ENCODE data around the gene GNA14.

Gene GNA14

DNA sequence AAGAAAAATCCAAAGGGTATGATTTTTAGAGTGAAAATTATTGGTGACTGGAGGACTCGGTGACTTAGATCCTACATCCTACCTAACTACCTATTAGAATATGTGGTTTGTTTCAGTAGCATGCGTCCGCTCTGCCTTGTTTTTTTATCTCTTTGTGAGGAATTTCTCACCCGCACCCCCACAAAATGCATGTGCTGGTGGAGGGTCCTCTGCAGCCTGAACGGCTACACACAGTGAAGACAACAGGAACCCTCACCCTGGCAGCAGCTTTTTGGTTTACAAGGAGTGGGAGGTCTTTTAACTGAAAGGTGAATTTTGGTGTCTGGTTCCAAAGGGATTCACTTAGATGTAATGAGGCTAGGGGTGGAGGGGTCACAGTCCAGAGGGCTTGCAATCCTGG, 115.5 kb downstream of the GNA14 start:
- Histone ChIP-seq H3K9ac (ENCODE audit: low read depth, low read length) (no peak overlapping the region), H3K27ac (ENCODE audit: low read depth, low read length) (peak overlapping the region; percentile 8), H3K4me1 (ENCODE audit: control insufficient read depth, insufficient read depth, low read length) (peaks cover 35% of the 10 kb centered on the region), H3K9me3 (ENCODE audit: control insufficient read depth, insufficient read depth, low read length) (no peaks in the 10 kb centered on the region), H3K36me3 (ENCODE audit: control insufficient read depth, insufficient read depth, low read length) (no peaks in the 10 kb centered on the region), H3K27me3 (ENCODE audit: control insufficient read depth, insufficient read depth, low read length) (no peaks in the 10 kb centered on the region), H3K4me3 (ENCODE audit: low read depth, low read length) (no peak overlapping the region)

DNA sequence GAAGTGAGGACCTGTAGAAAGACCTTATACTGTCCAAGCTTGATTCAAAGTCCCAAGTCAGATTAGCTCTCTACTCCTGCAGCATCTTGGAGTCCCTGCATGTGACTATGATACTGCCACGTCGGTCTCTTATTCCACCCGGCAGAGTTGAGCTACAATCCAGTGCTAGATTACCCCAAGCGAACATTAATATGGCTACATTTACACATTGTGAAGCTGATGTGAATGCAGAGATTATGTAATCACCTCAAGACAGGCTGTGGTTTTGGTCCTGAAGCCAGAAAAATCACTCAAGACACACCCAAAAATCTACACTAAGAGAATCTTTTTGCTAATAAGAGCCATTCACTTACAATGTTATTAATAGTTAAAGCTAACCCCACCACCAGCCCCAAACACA, 116.7 kb downstream of the GNA14 start:
- Histone ChIP-seq H3K9me3 (ENCODE audit: control insufficient read depth, insufficient read depth, low read length) (no peaks in the 10 kb centered on the region), H3K4me1 (ENCODE audit: control insufficient read depth, insufficient read depth, low read length) (peaks cover 35% of the 10 kb centered on the region), H3K27ac (ENCODE audit: low read depth, low read length) (no peak overlapping the region), H3K27me3 (ENCODE audit: control insufficient read depth, insufficient read depth, low read length) (no peaks in the 10 kb centered on the region), H3K4me3 (ENCODE audit: low read depth, low read length) (no peak overlapping the region), H3K36me3 (ENCODE audit: control insufficient read depth, insufficient read depth, low read length) (no peaks in the 10 kb centered on the region), H3K9ac (ENCODE audit: low read depth, low read length) (no peak overlapping the region)

DNA sequence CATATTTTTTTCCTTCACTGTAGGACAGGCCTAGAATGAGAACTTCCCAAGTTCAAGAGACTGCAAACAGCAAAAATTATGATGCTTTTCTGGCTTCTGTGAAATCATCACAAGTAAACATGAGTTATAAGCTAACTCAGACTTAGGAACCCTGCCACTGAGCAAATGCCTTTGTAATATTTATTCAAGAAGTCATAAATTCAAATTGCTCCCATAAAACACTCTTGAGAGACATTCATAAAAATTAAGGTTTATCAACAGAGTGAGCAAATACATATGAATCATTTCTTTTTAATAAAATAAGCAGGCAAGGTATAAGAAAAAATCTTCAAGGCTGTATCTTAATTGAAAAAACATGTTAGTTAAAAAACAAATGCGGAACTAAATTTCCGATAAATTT, 124.2 kb downstream of the GNA14 start:
- Histone ChIP-seq H3K36me3 (ENCODE audit: control insufficient read depth, insufficient read depth, low read length) (no peaks in the 10 kb centered on the region), H3K27ac (ENCODE audit: low read depth, low read length) (no peak overlapping the region), H3K4me1 (ENCODE audit: control insufficient read depth, insufficient read depth, low read length) (peaks cover 5% of the 10 kb centered on the region; the same call in 1 of the 2 replicates), H3K27me3 (ENCODE audit: control insufficient read depth, insufficient read depth, low read length) (no peaks in the 10 kb centered on the region), H3K4me3 (ENCODE audit: low read depth, low read length) (no peak overlapping the region), H3K9me3 (ENCODE audit: control insufficient read depth, insufficient read depth, low read length) (no peaks in the 10 kb centered on the region), H3K9ac (ENCODE audit: low read depth, low read length) (no peak overlapping the region)

DNA sequence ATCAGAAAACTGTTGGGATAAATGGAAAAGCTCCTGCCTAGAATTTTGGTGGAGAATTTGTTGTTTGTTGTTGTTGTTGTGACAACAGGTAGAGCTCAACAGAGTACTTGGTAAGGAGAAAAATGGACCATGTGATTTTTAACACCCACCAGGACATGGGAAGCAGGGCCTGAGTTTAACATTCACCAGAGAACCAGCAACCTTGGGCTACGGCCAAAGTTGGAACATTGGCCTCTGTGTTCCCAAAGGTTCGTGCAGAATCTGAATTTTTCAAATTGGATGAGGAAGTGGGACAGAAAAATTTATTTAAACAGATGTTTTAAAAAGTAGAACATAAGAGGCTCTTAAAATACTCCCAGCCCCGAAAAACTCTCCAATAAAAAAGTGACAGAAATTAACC, 127.0 kb downstream of the GNA14 start:
- Histone ChIP-seq H3K9ac (ENCODE audit: low read depth, low read length) (no peak overlapping the region), H3K27me3 (ENCODE audit: control insufficient read depth, insufficient read depth, low read length) (no peaks in the 10 kb centered on the region), H3K4me3 (ENCODE audit: low read depth, low read length) (no peak overlapping the region), H3K4me1 (ENCODE audit: control insufficient read depth, insufficient read depth, low read length) (no peaks in the 10 kb centered on the region), H3K36me3 (ENCODE audit: control insufficient read depth, insufficient read depth, low read length) (no peaks in the 10 kb centered on the region), H3K9me3 (ENCODE audit: control insufficient read depth, insufficient read depth, low read length) (no peaks in the 10 kb centered on the region), H3K27ac (ENCODE audit: low read depth, low read length) (no peak overlapping the region)

DNA sequence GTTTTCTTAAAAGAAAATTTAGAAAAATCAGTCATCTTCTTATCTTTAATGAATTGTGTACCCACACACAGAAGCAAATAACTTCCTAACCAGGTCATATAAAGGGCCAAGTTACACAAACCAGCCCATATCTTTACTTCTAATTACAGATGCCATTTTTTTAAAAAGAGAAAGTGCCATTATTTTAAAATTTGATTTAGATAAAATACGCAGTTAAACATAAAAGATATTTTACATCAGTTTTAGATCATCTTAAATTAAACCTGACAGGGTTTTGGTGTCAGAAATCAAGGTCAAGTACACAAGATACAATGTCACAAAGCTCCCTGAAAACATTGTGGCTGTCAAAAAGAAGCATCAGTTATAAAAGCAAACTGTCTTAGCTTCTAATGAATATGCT, 129.4 kb downstream of the GNA14 start:
- Histone ChIP-seq H3K9ac (ENCODE audit: low read depth, low read length) (no peak overlapping the region), H3K9me3 (ENCODE audit: control insufficient read depth, insufficient read depth, low read length) (no peaks in the 10 kb centered on the region), H3K27ac (ENCODE audit: low read depth, low read length) (no peak overlapping the region), H3K36me3 (ENCODE audit: control insufficient read depth, insufficient read depth, low read length) (no peaks in the 10 kb centered on the region), H3K4me3 (ENCODE audit: low read depth, low read length) (no peak overlapping the region), H3K4me1 (ENCODE audit: control insufficient read depth, insufficient read depth, low read length) (no peaks in the 10 kb centered on the region), H3K27me3 (ENCODE audit: control insufficient read depth, insufficient read depth, low read length) (no peaks in the 10 kb centered on the region)

DNA sequence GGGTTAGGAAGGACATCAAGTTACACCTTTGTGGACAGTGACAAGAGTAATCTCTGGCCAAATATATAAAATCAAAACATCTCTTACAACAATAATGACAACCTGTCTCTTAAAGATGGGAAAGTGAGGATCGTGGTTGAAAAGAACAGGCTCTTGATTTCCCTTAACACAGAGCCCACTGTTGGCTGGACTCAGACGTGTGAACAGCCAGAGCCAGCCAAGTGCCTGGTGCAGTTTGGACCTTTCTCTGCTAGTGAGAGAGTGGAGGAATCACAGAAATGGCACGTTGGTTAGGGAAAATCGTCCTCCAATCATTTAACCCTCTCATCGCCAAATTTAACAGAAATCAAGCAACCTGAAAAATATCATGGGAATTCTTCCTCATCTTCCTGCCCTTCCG, 131.3 kb downstream of the GNA14 start:
- H3K4me1 ChIP-seq (ENCODE audit: control insufficient read depth, insufficient read depth, low read length): no peaks in the 10 kb centered on the region
- H3K9ac ChIP-seq (ENCODE audit: low read depth, low read length): no peak overlapping the region
- H3K27ac ChIP-seq (ENCODE audit: low read depth, low read length): no peak overlapping the region
- no peaks in the 10 kb centered on the region for H3K9me3 ChIP-seq (ENCODE audit: control insufficient read depth, insufficient read depth, low read length)
- H3K36me3 ChIP-seq (ENCODE audit: control insufficient read depth, insufficient read depth, low read length): no peaks in the 10 kb centered on the region
- H3K4me3 ChIP-seq (ENCODE audit: low read depth, low read length): no peak overlapping the region
- no peaks in the 10 kb centered on the region for H3K27me3 ChIP-seq (ENCODE audit: control insufficient read depth, insufficient read depth, low read length)

DNA sequence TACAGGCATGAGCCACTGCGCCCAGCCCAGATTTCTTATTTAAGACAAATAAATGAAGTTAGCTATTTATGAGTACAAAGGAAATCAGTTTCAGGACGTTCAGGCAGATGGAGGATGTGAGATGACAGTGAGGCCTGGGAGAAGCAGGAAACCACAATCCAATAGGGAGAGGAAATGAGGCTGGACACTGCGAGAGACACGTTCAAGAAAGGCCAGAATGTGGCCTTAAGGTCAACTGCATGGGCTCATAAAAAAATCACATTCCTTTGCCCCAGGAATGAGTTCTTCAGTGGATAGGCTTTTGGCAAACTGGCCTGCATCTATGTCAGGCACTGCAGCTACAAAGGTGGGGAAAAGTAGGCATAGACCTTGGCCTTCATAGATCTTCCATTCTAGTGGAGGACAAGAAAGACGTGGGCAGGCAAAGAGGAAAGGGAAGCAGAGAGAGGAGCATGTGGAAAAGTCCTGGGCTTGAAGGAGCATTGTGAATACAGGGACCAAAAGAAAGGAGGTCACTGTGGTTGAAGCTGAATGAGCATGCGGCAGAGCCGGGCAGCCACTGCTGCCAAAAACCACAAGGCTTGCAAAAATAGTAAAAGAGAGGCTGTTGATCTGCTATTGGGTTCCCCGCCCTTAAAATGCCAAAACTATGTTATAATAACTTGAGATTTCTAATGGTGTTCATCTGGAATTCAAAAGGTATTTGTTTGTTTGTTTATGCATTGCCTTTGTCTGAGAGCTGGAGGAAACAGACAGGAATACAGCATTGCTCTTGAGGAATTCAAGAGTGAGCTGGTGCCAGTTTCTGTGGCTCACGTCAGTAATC, 133.0 kb downstream of the GNA14 start:
- no peak overlapping the region for H3K9ac ChIP-seq (ENCODE audit: low read depth, low read length)
- peaks cover 6% of the 10 kb centered on the region; the same call in 1 of the 2 replicates for H3K4me1 ChIP-seq (ENCODE audit: control insufficient read depth, insufficient read depth, low read length)
- no peaks in the 10 kb centered on the region for H3K36me3 ChIP-seq (ENCODE audit: control insufficient read depth, insufficient read depth, low read length)
- H3K27me3 ChIP-seq (ENCODE audit: control insufficient read depth, insufficient read depth, low read length): no peaks in the 10 kb centered on the region
- no peak overlapping the region for H3K27ac ChIP-seq (ENCODE audit: low read depth, low read length)
- no peaks in the 10 kb centered on the region for H3K9me3 ChIP-seq (ENCODE audit: control insufficient read depth, insufficient read depth, low read length)
- no peak overlapping the region for H3K4me3 ChIP-seq (ENCODE audit: low read depth, low read length)

DNA sequence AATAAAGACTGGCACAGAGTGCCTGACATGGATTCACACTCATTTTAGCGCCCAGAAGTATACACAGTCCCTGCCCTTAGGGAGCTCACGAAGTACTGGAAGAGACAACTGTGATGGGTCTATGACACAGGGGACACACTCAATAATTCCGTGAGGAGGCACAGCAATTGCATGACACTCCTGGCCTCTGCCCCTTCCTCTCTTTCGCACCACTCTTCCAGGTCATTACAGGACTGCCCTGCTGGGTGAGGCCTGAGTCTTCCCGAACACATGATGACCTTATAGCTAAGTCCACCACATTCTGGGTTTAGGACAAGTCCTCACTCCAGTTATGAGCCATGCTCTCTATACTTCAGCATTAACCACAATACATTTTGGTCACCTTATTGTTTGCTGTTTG, 134.7 kb downstream of the GNA14 start:
- no peaks in the 10 kb centered on the region for H3K9me3 ChIP-seq (ENCODE audit: control insufficient read depth, insufficient read depth, low read length)
- no peaks in the 10 kb centered on the region for H3K27me3 ChIP-seq (ENCODE audit: control insufficient read depth, insufficient read depth, low read length)
- no peak overlapping the region for H3K27ac ChIP-seq (ENCODE audit: low read depth, low read length)
- H3K4me1 ChIP-seq (ENCODE audit: control insufficient read depth, insufficient read depth, low read length): peaks cover 6% of the 10 kb centered on the region; the same call in 1 of the 2 replicates
- no peak overlapping the region for H3K9ac ChIP-seq (ENCODE audit: low read depth, low read length)
- H3K4me3 ChIP-seq (ENCODE audit: low read depth, low read length): no peak overlapping the region
- no peaks in the 10 kb centered on the region for H3K36me3 ChIP-seq (ENCODE audit: control insufficient read depth, insufficient read depth, low read length)

DNA sequence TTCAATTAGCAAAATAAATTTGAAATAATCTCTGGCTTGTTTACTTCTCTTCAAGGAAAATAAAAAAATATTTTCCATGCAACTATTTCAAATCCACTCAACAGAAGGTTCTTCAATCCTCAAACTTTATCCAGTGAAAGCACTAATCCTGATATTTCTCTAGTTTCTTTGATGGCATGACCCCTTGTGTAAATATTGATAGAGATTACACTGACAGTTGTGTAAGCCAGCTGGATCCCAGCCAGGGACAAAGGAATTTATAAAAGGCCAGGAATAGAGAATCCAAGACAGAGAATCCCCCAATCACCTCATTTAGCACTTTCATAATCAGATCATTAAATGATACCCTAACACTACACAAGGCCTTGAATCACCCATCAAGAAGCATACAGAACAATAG, 135.2 kb downstream of the GNA14 start:
- H3K36me3 ChIP-seq (ENCODE audit: control insufficient read depth, insufficient read depth, low read length): no peaks in the 10 kb centered on the region
- H3K4me1 ChIP-seq (ENCODE audit: control insufficient read depth, insufficient read depth, low read length): peaks cover 6% of the 10 kb centered on the region; the same call in 1 of the 2 replicates
- H3K27ac ChIP-seq (ENCODE audit: low read depth, low read length): no peak overlapping the region
- H3K27me3 ChIP-seq (ENCODE audit: control insufficient read depth, insufficient read depth, low read length): no peaks in the 10 kb centered on the region
- no peak overlapping the region for H3K9ac ChIP-seq (ENCODE audit: low read depth, low read length)
- no peak overlapping the region for H3K4me3 ChIP-seq (ENCODE audit: low read depth, low read length)
- no peaks in the 10 kb centered on the region for H3K9me3 ChIP-seq (ENCODE audit: control insufficient read depth, insufficient read depth, low read length)

DNA sequence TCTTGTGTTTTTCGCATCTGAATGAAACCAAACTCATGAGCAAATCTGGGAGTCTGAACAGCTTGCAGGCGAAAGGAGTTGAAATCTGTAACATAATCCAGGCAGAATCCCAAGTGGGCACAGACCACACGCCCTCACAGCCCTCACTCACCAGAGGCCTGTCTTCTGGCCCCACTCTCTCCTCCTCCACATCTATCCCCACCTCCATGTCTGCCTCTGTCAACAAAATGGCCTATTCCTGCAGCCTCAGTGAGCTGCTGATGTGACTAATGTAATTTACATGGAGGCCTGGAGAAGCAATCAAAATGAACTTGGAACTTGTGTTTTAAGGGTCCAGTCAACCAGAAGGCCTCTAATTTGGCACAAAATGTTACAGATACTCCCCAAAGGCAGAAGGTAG, 136.6 kb downstream of the GNA14 start:
- Histone ChIP-seq H3K4me3 (ENCODE audit: low read depth, low read length) (no peak overlapping the region), H3K4me1 (ENCODE audit: control insufficient read depth, insufficient read depth, low read length) (peaks cover 6% of the 10 kb centered on the region; the same call in 1 of the 2 replicates), H3K36me3 (ENCODE audit: control insufficient read depth, insufficient read depth, low read length) (no peaks in the 10 kb centered on the region), H3K9ac (ENCODE audit: low read depth, low read length) (no peak overlapping the region), H3K27ac (ENCODE audit: low read depth, low read length) (no peak overlapping the region), H3K27me3 (ENCODE audit: control insufficient read depth, insufficient read depth, low read length) (no peaks in the 10 kb centered on the region), H3K9me3 (ENCODE audit: control insufficient read depth, insufficient read depth, low read length) (no peaks in the 10 kb centered on the region)

DNA sequence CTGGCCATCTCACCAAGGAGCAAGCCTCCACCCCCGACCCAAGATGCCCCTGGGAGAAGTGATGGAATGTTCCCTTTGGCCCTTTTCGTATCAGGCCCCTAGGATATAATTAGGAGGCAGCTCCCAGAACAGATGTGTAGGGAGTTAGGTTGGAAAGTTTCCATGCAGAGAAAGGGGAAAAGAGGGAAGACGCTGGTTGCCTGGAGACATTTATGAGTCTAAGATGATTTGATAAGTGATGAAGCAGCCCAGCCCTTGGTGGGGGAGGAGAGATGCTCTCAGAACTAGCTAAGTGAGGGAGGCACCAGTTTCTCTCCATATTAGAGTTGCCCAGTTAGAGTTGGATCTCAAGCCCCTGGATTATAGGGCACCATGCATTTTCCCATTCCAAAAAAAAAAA, 137.5 kb downstream of the GNA14 start:
- no peak overlapping the region for H3K27ac ChIP-seq (ENCODE audit: low read depth, low read length)
- H3K27me3 ChIP-seq (ENCODE audit: control insufficient read depth, insufficient read depth, low read length): no peaks in the 10 kb centered on the region
- H3K36me3 ChIP-seq (ENCODE audit: control insufficient read depth, insufficient read depth, low read length): no peaks in the 10 kb centered on the region
- H3K9ac ChIP-seq (ENCODE audit: low read depth, low read length): no peak overlapping the region
- no peak overlapping the region for H3K4me3 ChIP-seq (ENCODE audit: low read depth, low read length)
- peaks cover 6% of the 10 kb centered on the region; the same call in 1 of the 2 replicates for H3K4me1 ChIP-seq (ENCODE audit: control insufficient read depth, insufficient read depth, low read length)
- H3K9me3 ChIP-seq (ENCODE audit: control insufficient read depth, insufficient read depth, low read length): no peaks in the 10 kb centered on the region
